Stimulated activated CD4-positive, alpha-beta T cell treated with anti-CD3 and anti-CD28 coated beads, Interleukin-12 subunit alpha, Interleukin-12 subunit beta, amount 100 ng/mL, for 4 hours (primary cell): ENCODE measurements around the gene CASZ1.

Source experiments
- DNase-seq: peaks from one replicate; pipeline ENCODE4 v3.0.0-alpha.2; 2020

CASZ1 gene

GRCh38 chr1:10649517-10650201, 146.8 kb downstream of the CASZ1 start:
- DNase-seq: no peak

GRCh38 chr1:10648689-10649516, 147.5 kb downstream of the CASZ1 start:
- DNase-seq: no peak

GRCh38 chr1:10647414-10648170, 148.9 kb downstream of the CASZ1 start:
- no peak for DNase-seq

DNA sequence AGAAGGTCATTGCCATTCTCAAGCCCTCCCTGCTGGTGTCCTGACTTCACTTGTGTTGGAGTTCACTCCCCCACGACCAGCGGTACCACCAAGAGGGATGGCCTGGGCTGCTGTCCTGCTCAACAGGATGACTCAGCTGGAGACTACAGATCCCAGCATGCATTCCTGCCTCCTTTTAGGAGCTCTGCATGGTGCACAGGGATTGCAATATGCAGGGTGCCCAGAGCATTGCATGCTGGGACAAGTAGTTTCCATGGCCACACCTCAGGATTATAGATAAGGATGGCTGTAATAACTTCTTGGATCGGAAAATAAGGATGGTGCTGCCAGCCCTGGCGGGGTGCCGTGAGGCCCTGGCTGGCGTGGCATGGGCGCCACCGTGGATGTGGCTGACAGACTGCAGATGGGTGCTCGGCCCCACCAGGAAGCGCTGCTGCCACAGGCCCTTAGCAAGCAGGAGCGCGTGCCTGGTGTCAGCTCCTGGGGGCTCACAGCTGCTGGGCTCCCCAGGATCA, 150.0 kb downstream of the CASZ1 start:
- DNase-seq: no peak

DNA sequence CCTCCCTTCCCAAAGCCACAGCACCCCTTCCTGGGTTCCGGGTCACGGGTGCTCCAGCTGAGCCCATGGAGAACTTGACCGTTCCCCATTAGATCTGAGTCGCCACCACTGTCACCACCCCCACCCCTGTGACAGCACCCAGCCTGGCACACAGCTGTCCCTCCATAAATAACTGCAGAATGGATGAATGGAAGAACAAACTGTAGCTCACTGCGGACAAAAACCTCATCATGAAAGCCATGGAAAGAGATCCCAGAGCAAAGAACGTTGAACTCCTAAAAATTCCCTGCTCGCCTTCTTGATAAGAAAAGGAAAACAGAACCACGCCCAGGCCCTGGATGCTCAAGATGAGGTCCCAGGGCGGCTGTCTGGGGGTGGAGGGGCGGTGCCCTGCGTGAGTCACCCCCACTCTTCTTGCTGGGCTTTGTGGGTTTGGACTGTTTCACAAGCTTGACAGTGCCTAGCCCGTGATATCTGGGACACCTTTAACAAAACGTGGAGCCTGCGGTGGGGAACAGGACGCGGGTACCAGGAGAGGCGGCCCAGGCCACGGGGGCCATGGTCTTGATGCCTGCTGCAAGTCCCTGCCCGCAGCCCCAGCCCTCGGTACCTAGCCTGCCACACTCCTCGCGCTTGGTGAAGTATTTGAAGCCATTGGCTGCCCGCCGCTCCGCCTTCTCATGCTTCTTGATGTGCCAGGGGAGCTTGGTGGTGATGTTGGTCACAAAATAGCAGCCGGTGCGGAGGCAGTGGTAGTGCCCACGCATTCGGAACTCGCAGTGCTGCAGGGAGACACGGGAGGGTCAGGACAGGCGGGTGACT, 151.9 kb downstream of the CASZ1 start:
- no peak for DNase-seq

DNA sequence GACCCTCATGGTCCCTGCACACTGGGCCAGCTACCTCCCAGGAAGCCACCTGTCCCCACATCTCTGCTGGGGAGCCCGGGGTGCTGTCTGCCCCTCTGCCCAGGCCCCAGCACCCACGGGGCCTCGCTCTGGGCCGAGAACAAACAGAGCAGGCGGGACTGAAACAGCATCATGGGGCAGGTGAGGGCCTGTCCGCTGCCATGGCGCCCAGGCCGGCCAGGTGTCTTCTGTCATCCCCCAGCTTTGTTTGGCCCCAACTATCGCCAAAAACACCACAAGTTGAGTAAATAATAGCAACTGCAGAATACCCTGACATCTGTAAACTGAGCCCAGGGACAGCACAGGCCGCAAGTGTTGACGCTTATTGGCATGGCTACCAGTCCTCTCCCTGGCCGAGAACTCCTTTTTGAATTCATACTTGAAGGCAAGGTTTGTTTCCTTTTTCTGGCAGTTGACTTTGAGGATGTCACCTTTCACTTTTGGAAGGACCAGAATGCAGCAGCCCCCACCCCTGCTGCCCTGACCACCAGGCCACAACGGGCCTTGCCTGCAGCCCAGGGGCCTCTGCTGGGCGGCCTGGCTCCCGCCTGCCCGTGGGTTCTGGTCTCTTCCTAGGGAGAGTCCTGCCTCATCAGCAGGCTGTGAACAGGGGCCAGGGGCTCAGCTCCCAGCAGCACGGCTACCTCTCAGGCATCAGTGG, 152.7 kb downstream of the CASZ1 start:
- DNase-seq: no peak

DNA sequence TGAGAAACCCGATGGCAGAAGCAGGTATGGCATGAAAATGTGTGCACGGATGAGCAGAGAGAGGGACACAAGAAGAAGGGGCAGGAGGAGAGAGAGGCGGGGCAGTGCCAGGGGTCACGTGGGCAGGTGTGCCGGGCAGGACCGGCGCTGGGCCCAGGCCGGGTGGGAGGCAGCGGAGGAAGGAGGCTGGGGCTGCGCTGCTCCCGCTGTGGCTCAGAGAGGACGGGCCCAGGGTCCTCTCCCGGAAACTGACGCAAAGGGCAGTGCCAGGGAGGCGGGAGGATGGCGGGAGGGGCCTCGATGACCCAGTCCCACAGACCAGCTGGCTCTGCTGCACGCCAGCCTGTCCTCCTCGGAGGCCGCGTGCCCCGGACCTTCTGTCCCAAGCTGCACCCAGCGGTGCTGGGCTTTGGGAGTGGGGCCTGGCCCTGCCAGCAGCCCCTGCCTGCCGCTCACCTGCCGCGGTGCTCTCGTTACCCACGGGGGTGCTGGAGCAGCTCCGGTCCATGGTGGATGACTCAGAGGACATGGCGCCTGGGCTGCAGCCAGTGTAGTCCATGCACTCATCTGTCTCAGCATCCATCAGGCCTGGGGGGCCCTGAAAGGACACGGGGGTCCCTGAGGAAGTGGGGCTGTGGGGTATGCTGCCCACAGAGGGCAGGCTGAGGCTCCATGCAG, 153.9 kb downstream of the CASZ1 start:
- no peak for DNase-seq

- no peak for DNase-seq
Measured at GRCh38 chr1:10641976-10642375, 154.5 kb downstream of the CASZ1 start.

GRCh38 chr1:10640843-10641553, 155.4 kb downstream of the CASZ1 start:
- no peak for DNase-seq

GRCh38 chr1:10639775-10640578, 156.5 kb downstream of the CASZ1 start:
- DNase-seq: no peak

- no peak for DNase-seq
Measured at GRCh38 chr1:10639011-10639774, 157.3 kb downstream of the CASZ1 start.

- no peak for DNase-seq
Measured at GRCh38 chr1:10638559-10639005, 157.9 kb downstream of the CASZ1 start.

DNA sequence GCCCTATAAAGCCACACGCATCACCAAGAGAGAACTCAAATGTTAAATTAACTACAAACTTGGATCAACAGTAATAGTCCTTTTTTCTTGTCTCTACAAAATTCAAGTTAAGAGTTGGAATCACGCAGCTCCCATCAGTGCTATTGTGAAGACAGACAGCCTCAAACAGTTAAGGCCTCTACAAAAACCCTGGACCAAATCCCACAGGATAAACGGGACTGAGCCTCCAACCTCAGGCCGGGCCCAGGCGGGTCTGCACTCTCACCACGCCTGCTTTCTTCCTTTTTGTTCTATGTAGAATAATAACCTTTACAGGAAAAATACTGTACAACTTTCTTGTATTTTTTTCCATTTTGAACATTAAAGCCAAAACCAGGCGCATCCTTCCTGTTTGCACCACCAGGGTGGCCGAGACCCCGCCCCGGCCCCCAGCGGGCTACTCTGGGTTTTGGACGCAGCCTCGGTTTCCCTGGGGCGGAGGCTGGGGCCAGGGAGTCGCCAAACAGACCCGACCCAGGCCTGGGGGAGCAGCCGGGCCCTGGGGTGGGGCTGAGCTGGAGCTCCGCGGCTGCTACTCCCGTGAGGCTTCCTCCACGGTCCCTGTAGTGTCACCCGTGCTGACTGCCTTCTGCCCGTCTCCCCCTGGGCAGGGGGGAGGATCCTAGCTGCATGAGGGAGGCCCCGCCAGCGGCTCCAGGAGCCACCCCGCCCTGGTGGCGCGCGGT, 158.4 kb downstream of the CASZ1 start:
- DNase-seq: no peak

DNA sequence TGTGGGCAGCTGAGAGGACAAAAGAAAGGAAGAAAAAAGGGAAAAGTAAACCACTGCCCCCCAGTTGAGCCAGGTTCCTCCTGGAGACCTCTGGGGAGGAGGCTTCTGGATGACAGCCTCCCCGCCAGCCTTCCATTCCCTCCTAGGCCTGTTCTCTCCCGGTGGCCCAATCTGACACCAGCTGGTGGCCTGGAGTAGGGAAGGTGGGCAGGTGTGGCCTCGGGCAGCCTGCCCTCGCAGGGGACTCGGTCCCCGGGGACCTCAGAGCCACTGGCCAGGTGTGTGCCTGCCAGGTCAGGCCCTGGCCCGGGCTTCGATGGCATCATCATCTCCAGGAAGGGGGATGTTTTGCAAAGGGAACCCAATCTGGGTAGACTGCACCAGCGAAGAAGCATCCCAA, 159.0 kb downstream of the CASZ1 start:
- DNase-seq: no peak

- DNase-seq: no peak
Measured at GRCh38 chr1:10635992-10636391, 160.5 kb downstream of the CASZ1 start.

DNA sequence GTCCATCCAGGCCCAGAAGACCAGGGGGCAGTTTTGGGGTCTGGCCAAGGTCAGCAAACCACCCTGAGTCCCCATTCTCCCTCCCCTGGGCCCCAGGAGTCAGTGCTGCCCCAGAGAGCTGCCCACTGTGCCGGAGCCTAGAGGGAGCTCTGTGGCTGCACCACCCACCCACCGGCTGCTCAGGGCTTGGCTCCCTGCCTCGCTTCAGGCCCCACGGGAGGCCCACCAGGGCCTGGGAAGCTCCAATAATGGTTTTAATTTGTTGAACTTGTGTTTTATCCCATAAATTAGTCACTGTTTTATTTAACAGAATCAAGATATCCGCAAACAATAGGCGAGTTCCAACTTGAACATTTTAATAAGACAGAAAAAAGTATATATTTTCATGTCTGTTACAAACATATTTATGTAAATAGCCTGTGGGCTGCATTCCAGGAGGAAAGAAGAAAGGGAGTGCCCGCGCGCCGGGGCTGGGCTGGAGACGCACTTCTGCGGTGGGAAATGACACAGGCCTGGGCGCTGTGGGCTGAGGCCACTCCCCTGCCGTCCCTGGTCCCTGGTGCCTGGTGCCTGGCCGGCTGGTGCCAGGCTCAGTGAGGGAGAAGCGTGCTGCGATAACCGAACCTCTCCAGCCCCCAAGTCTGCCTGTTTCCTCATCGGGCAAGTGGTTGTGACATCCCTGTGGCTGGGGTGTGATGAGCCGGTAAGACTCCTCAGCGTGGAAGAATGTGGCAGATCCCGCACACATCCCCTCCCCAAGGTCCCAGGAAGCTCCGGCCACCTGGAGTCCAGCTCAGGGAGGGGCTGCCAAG, 161.2 kb downstream of the CASZ1 start:
- DNase-seq: no peak

DNA sequence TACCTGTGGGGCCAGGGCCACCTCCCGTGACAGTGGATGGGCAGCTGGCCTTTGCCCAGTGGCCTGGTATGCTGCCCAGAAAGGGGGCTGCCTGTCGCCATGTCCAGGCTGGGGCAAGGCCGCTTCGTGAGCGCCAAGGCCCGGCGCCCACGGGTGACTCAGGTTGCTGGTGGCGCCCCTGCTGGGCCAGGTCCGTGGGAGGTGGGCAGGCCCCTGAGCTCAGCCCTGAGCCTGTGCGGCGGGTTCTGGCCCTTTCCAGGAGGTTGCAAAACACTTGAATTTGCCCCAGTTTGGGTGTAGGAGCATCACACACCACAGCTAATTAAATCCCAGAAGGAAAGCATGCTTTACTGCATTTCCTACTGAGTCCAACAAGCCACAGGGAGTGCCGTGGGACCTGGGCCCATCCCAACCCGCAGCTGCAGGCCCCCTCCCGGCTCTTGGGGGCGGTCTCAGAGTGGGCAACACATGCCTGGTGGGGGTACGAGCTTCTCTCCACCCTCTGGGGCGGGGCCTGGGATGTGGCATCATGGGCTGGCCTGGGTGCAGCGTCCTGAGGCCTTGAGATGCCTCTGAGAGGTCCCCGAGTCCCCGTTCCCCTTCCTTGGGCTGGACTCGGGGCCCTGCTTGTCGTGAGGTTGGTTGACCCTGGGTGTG, 161.9 kb downstream of the CASZ1 start:
- no peak for DNase-seq
